IMR-90 (cell line): Measurements from ENCODE around the gene PRR33. TPM values are rescaled to one million over a fixed set of nuclear protein-coding genes. Genes with fewer than 3 reads are reported as not detected.

Experiments used
- ATAC-seq: fragments of 200-7000 bp; cut with Tn5 transposase; 2 replicates; pipeline ENCODE4 v1.9.1; 2020; ENCODE audit warnings: low read depth, mild to moderate bottlenecking, moderate library complexity
- BruUV-seq: library from RNA; stranded (reverse); fragments of 400-500 nt; replicated peaks from 2 replicates; lab custom pipeline; 2021; lab: Mats Ljungman, UMichigan
- CTCF ChIA-PET: fragments of 300-600 bp; formaldehyde crosslinking; extraction: SDS; loops from one replicate; lab custom pipeline; 2021; ENCODE audit warnings: antibody characterized with exemption; lab: Yijun Ruan, JAX
- POLR2A ChIA-PET: fragments of 300-600 bp; sonication (Branson Sonifier 250); formaldehyde crosslinking; loops from one replicate; lab custom pipeline; 2022; ENCODE audit warnings: antibody characterized with exemption; ENCODE audit not compliant: unreplicated experiment; lab: Charles Lee
- DNase-seq: peaks from one replicate; pipeline ENCODE4 v3.0.0; 2013
- H2AFZ ChIP-seq: replicated peaks from 2 replicates; pipeline ENCODE3; 2013; ENCODE audit warnings: low read length, mild to moderate bottlenecking; ENCODE audit not compliant: poor library complexity
- H2AK5ac ChIP-seq: 2 replicates; pipeline ENCODE4 v1.6.1; 2013; ENCODE audit warnings: low read depth, low read length, inconsistent platforms
- H2AK9ac ChIP-seq: replicated peaks from 2 replicates; pipeline ENCODE3; 2013; ENCODE audit warnings: mild to moderate bottlenecking, low read depth, low read length, moderate library complexity; ENCODE audit not compliant: poor library complexity
- H2BK120ac ChIP-seq: 2 replicates; pipeline ENCODE4 v1.6.1; 2013; ENCODE audit warnings: low read depth, low read length, inconsistent platforms
- H2BK15ac ChIP-seq: 3 replicates; pipeline ENCODE4 v1.6.1; 2013; ENCODE audit warnings: low read depth, low read length, inconsistent platforms
- H2BK20ac ChIP-seq: 2 replicates; pipeline ENCODE4 v1.6.1; 2013; ENCODE audit warnings: low read depth, mild to moderate bottlenecking, inconsistent platforms, low read length, moderate library complexity
- H2BK5ac ChIP-seq: 2 replicates; pipeline ENCODE4 v1.6.1; 2013; ENCODE audit warnings: mild to moderate bottlenecking, low read depth, low read length, inconsistent platforms; ENCODE audit not compliant: poor library complexity, severe bottlenecking
- H3K14ac ChIP-seq: replicated peaks from 2 replicates; pipeline ENCODE4 v1.6.1; 2013; ENCODE audit warnings: low read depth, low read length, inconsistent platforms
- H3K18ac ChIP-seq: 2 replicates; pipeline ENCODE4 v1.6.1; 2013; ENCODE audit warnings: low read depth, low read length, control low read depth
- H3K23ac ChIP-seq: 2 replicates; pipeline ENCODE4 v1.6.1; 2013; ENCODE audit warnings: low read depth, low read length, inconsistent platforms
- H3K27ac ChIP-seq: 2 replicates; pipeline ENCODE4 v1.5.1; 2013; ENCODE audit warnings: mild to moderate bottlenecking, control low read depth, low read length; ENCODE audit not compliant: insufficient read depth
- H3K27me3 ChIP-seq: 2 replicates; pipeline ENCODE4 v1.6.1; 2013; ENCODE audit warnings: low read length; ENCODE audit not compliant: control insufficient read depth, insufficient read depth
- H3K36me3 ChIP-seq: 2 replicates; pipeline ENCODE4 v1.6.1; 2013; ENCODE audit warnings: low read length, mixed read lengths; ENCODE audit not compliant: control insufficient read depth, insufficient read depth
- H3K4ac ChIP-seq: 2 replicates; pipeline ENCODE4 v1.6.1; 2013; ENCODE audit warnings: low read depth, low read length, inconsistent platforms
- H3K4me1 ChIP-seq: 2 replicates; pipeline ENCODE4 v1.6.1; 2013; ENCODE audit warnings: low read length, mixed read lengths; ENCODE audit not compliant: control insufficient read depth, insufficient read depth
- H3K4me2 ChIP-seq: 2 replicates; pipeline ENCODE4 v1.6.1; 2013; ENCODE audit warnings: low read depth, mild to moderate bottlenecking, control low read depth, low read length, moderate library complexity
- H3K4me3 ChIP-seq: 2 replicates; pipeline ENCODE4 v1.5.1; 2013; ENCODE audit warnings: low read depth, mild to moderate bottlenecking, control low read depth, low read length, moderate library complexity; ENCODE audit not compliant: insufficient read depth
- H3K56ac ChIP-seq: 2 replicates; pipeline ENCODE4 v1.6.1; 2013; ENCODE audit warnings: low read length, inconsistent platforms; ENCODE audit not compliant: insufficient read depth; ENCODE audit errors: extremely low read depth
- H3K79me1 ChIP-seq, 2 experiments: 2 replicates each; pipeline ENCODE4 v1.6.1; 2013; ENCODE audit warnings: low read length in 2 of 2, inconsistent platforms in 1 of 2, low read depth in 1 of 2
- H3K9ac ChIP-seq: 2 replicates; pipeline ENCODE4 v1.6.1; 2013; ENCODE audit warnings: low read depth, low read length, control low read depth
- H3K9me1 ChIP-seq: 2 replicates; pipeline ENCODE4 v1.6.1; 2013; ENCODE audit warnings: low read length, inconsistent platforms; ENCODE audit not compliant: insufficient read depth
- H3K9me3 ChIP-seq: 2 replicates; pipeline ENCODE4 v1.6.1; 2013; ENCODE audit warnings: low read length; ENCODE audit not compliant: control insufficient read depth, insufficient read depth
- H4K20me1 ChIP-seq: 2 replicates; pipeline ENCODE4 v1.6.1; 2013; ENCODE audit warnings: low read length, inconsistent platforms; ENCODE audit not compliant: insufficient read depth
- H4K5ac ChIP-seq: 2 replicates; pipeline ENCODE4 v1.6.1; 2013; ENCODE audit warnings: mild to moderate bottlenecking, low read depth, low read length, control low read depth
- H4K8ac ChIP-seq, 2 experiments: 2 replicates each; pipeline ENCODE4 v1.6.1; 2013; ENCODE audit warnings: low read depth in 2 of 2, low read length in 2 of 2, control low read depth in 1 of 2, inconsistent platforms in 1 of 2
- H4K91ac ChIP-seq: 2 replicates; pipeline ENCODE4 v1.6.1; 2013; ENCODE audit warnings: low read depth, low read length, inconsistent platforms; ENCODE audit not compliant: insufficient read depth
- MAFK ChIP-seq: IDR thresholded peaks from 2 replicates; pipeline ENCODE4 v1.6.1; 2012; ENCODE audit warnings: low read depth, low read length, improper control_type of control experiment
- MAZ ChIP-seq: IDR thresholded peaks from 2 replicates; pipeline ENCODE4 v1.6.1; 2012; ENCODE audit warnings: low read depth, mild to moderate bottlenecking, low read length, improper control_type of control experiment, moderate library complexity, borderline replicate concordance
- POLR2A ChIP-seq: IDR thresholded peaks from 2 replicates; pipeline ENCODE4 v1.6.1; 2012; ENCODE audit warnings: mild to moderate bottlenecking, low read depth, low read length
- RFX5 ChIP-seq: IDR thresholded peaks from 2 replicates; pipeline ENCODE4 v1.8.0; 2012; ENCODE audit warnings: low read depth, mild to moderate bottlenecking, low read length, moderate library complexity
- WGBS, 2 experiments: methylation state at CpG; one replicate each; pipeline versions ENCODE4 v1.1.5 to v1.1.7; 2013; ENCODE audit warnings: missing lambda C conversion rate in 2 of 2; ENCODE audit not compliant: insufficient read length in 1 of 2; ENCODE audit errors: extremely low coverage in 2 of 2; 5-methylcytosine and 5-hydroxymethylcytosine counted together
- dilution Hi-C: fragments of 300-500 bp; cut with HindIII; formaldehyde crosslinking; loops from one replicate; pipeline ENCODE4 v1.14.3; 2018; ENCODE audit warnings: low sequenced_read_pairs; ENCODE audit not compliant: unreplicated experiment
- in situ Hi-C: fragments of 300-500 bp; cut with MboI; formaldehyde crosslinking; loops from 3 replicates; pipeline ENCODE4 v1.14.3; 2019; ENCODE audit warnings: low sequenced_read_pairs, inconsistent platforms, mixed read lengths
- intact Hi-C: fragments of 100-400 bp; cut with micrococcal nuclease; formaldehyde crosslinking; loops from 2 replicates; pipeline ENCODE4 v1.10.0; 2022
- polyA plus RNA-seq, 3 experiments: library from polyadenylated mRNA; depleted of rRNA; stranded (reverse); fragments of >200 nt; gene quantifications; 2 replicates each; pipeline ENCODE4 v1.2.3, GENCODE V29; 2012; ENCODE audit warnings: low replicate concordance in 1 of 3
- total RNA-seq: library from RNA; depleted of rRNA; stranded (reverse); fragments of >200 nt; gene quantifications from 2 replicates; pipeline ENCODE4 v1.2.3, GENCODE V29; 2012
- TF ChIP-seq, protein P1 (sequence below): conservative IDR thresholded peaks from 2 replicates; pipeline ENCODE4 v1.5.1; 2012; ENCODE audit warnings: mild to moderate bottlenecking, low read depth, low read length, improper control_type of control experiment

PRR33 gene
- total and polyA plus RNA-seq, 2 of the 4 experiments (the other 2 are of a cell fraction), result not detected

DNA sequence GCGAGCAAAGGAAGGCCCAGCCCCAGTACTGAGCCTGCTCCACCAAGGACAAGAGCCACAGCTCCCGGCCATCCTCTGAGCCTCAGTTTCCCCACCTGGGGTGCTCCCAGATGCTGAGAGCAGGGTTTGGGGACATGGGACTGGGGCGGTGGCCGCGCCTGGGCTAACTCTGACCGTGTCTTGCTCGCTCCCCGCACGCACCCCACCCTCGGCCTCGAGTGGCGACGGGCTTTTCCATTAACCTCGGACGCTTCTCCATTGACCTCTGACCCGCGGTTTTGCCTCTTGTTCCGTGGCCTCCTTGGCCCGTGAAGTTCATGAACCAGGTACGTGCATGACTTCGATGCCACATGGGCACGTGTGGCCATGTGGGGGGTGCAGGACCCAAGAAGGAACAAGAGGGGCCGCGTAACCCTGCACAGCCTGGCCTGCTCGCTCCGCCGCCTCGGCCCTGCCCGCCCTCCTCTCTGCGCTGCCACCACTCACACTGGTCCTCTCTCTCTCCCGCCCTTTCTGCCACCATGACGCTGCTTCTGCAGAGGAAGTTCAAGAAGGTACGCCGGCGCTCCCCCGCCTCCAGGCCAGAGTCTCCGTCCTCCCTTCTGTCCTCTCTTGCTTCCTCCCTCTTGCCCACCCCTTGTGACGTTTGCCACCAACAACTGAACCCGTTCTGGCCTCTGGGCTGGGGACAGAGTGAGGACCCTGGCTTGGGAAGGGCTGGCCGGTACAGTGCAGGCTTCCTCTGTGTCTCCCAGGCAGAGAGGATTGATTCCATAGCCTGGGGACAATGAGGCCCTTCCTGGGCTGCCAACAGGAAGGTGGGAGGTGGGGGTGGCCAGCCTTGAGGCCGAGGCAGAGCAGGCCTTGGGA, 34.7 kb upstream of the PRR33 start:
- Histone ChIP-seq H3K56ac (no peak overlapping the region), H3K36me3 (no peaks in the 10 kb centered on the region), H3K9me3 (no peaks in the 10 kb centered on the region), H2BK15ac (no peak overlapping the region), H2AK5ac (no peak overlapping the region), H4K91ac (no peak overlapping the region), H4K20me1 (no peaks in the 10 kb centered on the region), H3K9me1 (no peaks in the 10 kb centered on the region), H2AK9ac (no peak overlapping the region), H2BK120ac (no peak overlapping the region), H3K4ac (no peak overlapping the region), H2AFZ (peak overlapping the region; percentile 43), H3K23ac (no peak overlapping the region), H4K5ac (no peak overlapping the region), H3K27ac (no peak overlapping the region), H3K27me3 (peaks cover 13% of the 10 kb centered on the region), H2BK20ac (no peak overlapping the region), H3K9ac (no peak overlapping the region), H2BK5ac (no peak overlapping the region), H3K79me1 (no peaks in the 10 kb centered on the region), H3K18ac (no peak overlapping the region), H3K4me3 (no peak overlapping the region), H4K8ac (no peak overlapping the region), H3K4me2 (no peak overlapping the region), H3K4me1 (no peaks in the 10 kb centered on the region), H3K14ac (no peak overlapping the region)
- ChIA-PET POLR2A (no interaction called here), CTCF (interaction anchor here (0.5 kb wide), 1 partner anchor 102 kb away, joined by 4 read pairs; no protein-coding TSS in a partner anchor)
- dilution Hi-C loops (no loop called here), in situ Hi-C loops (no loop called here), intact Hi-C loops (no loop called here)
- WGBS, 2 experiments, result 80% methylated on average over 20 of the region's 41 CpGs; no CpG with 5 or more reads in 1 of the 2 experiments
- BruUV-seq, result no TSS peak
- DNase-seq (no peak), ATAC-seq (no peak)
- TF ChIP-seq MAZ (no peak), POLR2A (no peak), RFX5 (no peak), MAFK (no peak)
- TF ChIP-seq, protein P1, sequence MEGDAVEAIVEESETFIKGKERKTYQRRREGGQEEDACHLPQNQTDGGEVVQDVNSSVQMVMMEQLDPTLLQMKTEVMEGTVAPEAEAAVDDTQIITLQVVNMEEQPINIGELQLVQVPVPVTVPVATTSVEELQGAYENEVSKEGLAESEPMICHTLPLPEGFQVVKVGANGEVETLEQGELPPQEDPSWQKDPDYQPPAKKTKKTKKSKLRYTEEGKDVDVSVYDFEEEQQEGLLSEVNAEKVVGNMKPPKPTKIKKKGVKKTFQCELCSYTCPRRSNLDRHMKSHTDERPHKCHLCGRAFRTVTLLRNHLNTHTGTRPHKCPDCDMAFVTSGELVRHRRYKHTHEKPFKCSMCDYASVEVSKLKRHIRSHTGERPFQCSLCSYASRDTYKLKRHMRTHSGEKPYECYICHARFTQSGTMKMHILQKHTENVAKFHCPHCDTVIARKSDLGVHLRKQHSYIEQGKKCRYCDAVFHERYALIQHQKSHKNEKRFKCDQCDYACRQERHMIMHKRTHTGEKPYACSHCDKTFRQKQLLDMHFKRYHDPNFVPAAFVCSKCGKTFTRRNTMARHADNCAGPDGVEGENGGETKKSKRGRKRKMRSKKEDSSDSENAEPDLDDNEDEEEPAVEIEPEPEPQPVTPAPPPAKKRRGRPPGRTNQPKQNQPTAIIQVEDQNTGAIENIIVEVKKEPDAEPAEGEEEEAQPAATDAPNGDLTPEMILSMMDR, result no peak
